Measurements from ENCODE around the gene PRDM15. TPM values are rescaled to one million over a fixed set of nuclear protein-coding genes. Genes with fewer than 3 reads are reported as not detected.

PRDM15 gene
- total RNA-seq, 1 donor from 2014 or later, result 10.2 TPM

DNA sequence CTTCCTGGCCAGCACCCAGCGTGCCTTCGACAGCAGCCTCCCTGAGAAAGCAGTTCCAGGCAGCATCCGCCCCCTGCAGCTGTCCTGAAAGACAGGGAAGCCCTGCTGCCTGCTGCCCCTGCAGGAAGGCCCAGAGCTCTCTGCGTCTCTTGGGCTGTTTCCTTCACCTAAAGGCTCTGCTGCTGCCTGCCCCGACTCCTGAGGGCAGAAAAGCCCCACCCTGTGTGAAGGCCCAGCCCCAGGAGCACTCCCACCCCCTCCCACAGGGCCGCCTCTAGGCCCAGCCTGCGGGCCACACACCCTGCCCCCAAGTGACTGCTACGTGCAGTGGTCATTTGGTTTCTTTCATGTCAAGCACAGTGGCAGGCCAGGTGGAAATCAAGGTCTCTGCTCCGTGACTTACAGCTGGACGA is 124.7 kb downstream of the PRDM15 start:
- Mint-ChIP-seq H3K27me3 (ENCODE audit: unreplicated experiment) (peaks cover 6% of the 10 kb centered on the region), H3K9me3 (ENCODE audit: unreplicated experiment) (peaks cover 2% of the 10 kb centered on the region), H3K4me1 (ENCODE audit: low read depth, unreplicated experiment) (peaks cover 35% of the 10 kb centered on the region), H3K4me3 (ENCODE audit: unreplicated experiment) (no peak overlapping the region), H3K27ac (ENCODE audit: unreplicated experiment) (peak overlapping the region; percentile 56), H3K36me3 (ENCODE audit: unreplicated experiment) (no peaks in the 10 kb centered on the region)
- TF ChIP-seq, protein P1, sequence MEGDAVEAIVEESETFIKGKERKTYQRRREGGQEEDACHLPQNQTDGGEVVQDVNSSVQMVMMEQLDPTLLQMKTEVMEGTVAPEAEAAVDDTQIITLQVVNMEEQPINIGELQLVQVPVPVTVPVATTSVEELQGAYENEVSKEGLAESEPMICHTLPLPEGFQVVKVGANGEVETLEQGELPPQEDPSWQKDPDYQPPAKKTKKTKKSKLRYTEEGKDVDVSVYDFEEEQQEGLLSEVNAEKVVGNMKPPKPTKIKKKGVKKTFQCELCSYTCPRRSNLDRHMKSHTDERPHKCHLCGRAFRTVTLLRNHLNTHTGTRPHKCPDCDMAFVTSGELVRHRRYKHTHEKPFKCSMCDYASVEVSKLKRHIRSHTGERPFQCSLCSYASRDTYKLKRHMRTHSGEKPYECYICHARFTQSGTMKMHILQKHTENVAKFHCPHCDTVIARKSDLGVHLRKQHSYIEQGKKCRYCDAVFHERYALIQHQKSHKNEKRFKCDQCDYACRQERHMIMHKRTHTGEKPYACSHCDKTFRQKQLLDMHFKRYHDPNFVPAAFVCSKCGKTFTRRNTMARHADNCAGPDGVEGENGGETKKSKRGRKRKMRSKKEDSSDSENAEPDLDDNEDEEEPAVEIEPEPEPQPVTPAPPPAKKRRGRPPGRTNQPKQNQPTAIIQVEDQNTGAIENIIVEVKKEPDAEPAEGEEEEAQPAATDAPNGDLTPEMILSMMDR (IDR thresholded peaks at IDR 0.05; ENCODE audit: partially characterized antibody, unreplicated experiment), result no peak
- peak; percentile 59 for DNase-seq

DNA sequence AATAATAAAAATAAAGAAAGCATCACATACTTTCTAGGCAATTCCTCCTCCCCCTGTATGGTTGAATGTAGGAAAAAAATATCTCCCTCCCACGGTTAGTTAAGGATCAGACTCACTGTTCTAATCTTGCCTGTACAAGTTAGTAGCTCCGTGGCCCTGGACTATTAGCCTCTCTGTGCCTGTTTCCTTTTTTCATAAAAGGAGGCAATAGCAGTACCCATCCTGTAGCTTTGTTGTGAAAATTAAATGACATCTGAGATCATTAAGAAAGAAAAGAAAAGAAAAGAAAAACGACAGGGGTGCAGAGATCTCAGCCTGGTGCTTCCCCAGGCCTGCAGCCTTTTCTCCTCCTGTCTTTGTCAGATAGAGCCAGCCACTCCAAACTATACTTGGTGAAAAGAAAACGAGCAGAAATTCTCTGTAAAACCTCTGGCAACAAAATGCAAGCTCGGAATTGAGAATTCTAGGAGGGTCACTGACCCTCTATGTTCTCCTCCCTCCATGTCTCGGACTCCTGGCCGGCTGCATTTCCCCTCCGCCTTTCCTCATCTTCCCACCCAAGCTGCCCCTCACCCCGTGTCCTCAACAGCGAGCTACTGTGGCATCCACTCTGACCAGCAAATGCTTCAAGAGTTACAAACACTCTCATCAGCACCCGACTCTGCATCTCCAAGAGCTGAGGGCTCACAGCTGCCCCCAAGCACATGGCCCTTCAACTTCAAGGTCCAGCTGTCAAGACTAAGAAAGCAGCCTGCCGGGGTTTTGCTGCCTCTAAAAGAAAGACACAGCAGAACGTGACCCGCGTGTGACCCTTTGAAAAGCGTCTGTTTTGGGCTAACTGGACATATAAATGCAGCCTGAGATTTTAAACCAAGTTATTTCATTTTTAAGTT is 125.9 kb downstream of the PRDM15 start:
- H3K4me3 Mint-ChIP-seq (ENCODE audit: unreplicated experiment), result peak overlapping the region; percentile 45
- H3K4me1 Mint-ChIP-seq (ENCODE audit: low read depth, unreplicated experiment), result peaks cover 35% of the 10 kb centered on the region
- H3K27me3 Mint-ChIP-seq (ENCODE audit: unreplicated experiment), result peaks cover 6% of the 10 kb centered on the region
- H3K36me3 Mint-ChIP-seq (ENCODE audit: unreplicated experiment), result no peaks in the 10 kb centered on the region
- peaks cover 2% of the 10 kb centered on the region for H3K9me3 Mint-ChIP-seq (ENCODE audit: unreplicated experiment)
- no peak for DNase-seq
- peak overlapping the region; percentile 76 for H3K27ac Mint-ChIP-seq (ENCODE audit: unreplicated experiment)
- TF ChIP-seq, protein P1 (IDR thresholded peaks at IDR 0.05; ENCODE audit: partially characterized antibody, unreplicated experiment), result no peak

DNA sequence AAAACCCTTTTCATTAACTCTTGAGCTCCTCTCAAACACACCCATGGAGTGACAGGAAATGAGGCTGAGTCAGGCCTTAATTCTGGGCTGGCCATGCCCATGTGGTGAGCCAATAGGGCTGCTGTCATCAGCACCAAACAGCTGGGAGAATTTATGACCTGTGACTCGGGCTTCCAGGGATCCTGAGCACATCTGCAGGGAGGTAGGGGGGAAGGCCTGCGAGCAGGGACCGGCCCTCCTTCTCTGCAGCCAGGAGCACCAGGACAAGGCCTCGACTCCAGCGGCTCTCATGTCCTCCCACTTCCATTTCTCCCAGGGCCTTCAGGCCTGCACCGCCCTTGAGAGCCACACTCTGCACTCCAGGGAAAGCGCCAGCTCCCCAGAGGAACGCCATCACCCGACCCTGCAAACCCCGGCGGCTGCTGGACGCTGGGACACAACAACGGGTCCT is 126.9 kb downstream of the PRDM15 start:
- Mint-ChIP-seq H3K4me3 (ENCODE audit: unreplicated experiment) (no peak overlapping the region), H3K27me3 (ENCODE audit: unreplicated experiment) (peaks cover 3% of the 10 kb centered on the region), H3K4me1 (ENCODE audit: low read depth, unreplicated experiment) (peaks cover 35% of the 10 kb centered on the region), H3K27ac (ENCODE audit: unreplicated experiment) (no peak overlapping the region), H3K9me3 (ENCODE audit: unreplicated experiment) (peaks cover 2% of the 10 kb centered on the region), H3K36me3 (ENCODE audit: unreplicated experiment) (no peaks in the 10 kb centered on the region)
- DNase-seq, result no peak
- TF ChIP-seq, protein P1 (IDR thresholded peaks at IDR 0.05; ENCODE audit: partially characterized antibody, unreplicated experiment), result no peak

DNA sequence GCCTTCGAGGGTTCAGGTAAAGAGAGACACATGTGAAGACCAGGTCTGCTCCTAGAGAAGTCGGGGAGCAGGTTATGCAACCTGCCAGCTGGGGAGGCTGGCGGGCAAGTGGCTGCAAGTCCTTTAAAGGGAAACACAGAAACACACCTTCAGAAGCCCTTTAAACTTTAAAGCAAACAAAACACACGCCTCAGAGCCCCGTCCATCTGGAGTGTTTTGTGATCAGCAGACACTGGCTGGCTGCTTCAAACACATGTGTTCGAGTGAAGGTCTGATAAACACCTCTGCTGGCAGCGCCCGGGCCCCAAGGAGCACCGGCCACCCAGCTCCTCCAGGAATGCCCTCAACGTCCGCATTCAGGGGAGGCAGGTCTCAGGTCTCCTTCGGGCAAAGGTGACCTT is 127.5 kb downstream of the PRDM15 start:
- Mint-ChIP-seq H3K9me3 (ENCODE audit: unreplicated experiment) (peaks cover 3% of the 10 kb centered on the region), H3K27me3 (ENCODE audit: unreplicated experiment) (peaks cover 3% of the 10 kb centered on the region), H3K36me3 (ENCODE audit: unreplicated experiment) (no peaks in the 10 kb centered on the region), H3K4me1 (ENCODE audit: low read depth, unreplicated experiment) (peaks cover 35% of the 10 kb centered on the region), H3K4me3 (ENCODE audit: unreplicated experiment) (peak overlapping the region; percentile 55), H3K27ac (ENCODE audit: unreplicated experiment) (no peak overlapping the region)
- no peak for DNase-seq
- TF ChIP-seq, protein P1 (IDR thresholded peaks at IDR 0.05; ENCODE audit: partially characterized antibody, unreplicated experiment), result no peak

DNA sequence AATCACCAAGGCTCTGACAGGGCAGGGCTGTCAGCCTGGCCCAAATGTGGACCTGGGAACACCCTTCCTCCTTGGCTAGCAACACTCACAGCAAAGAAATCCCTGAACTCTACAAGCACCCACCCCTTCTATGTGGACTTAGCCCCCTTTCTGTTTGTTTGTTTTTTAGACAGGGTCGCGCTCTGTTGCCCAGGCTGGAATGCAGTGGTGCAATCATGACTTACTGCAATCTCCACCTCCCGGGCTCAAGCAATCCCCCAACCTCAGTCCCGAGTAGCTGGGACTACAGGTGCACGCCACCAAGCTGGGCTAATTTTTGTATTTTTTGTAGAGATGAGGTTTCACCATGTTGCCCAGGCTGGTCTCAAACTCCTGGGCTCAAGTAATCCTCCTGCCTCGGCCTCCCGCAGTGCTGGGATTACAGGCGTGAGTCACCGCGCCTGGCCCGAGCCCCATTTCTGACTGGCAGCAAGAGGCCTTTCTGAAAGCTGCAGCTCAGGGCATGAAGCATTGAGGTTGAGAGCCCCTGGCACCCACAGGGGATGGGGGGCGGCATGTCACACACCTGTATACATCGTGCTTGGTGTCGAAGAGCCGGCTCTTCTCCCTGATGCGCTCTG is 128.5 kb downstream of the PRDM15 start:
- H3K9me3 Mint-ChIP-seq (ENCODE audit: unreplicated experiment), result peaks cover 5% of the 10 kb centered on the region
- no peak overlapping the region for H3K27ac Mint-ChIP-seq (ENCODE audit: unreplicated experiment)
- TF ChIP-seq, protein P1 (IDR thresholded peaks at IDR 0.05; ENCODE audit: partially characterized antibody, unreplicated experiment), result no peak
- H3K4me1 Mint-ChIP-seq (ENCODE audit: low read depth, unreplicated experiment), result peaks cover 35% of the 10 kb centered on the region
- H3K4me3 Mint-ChIP-seq (ENCODE audit: unreplicated experiment), result no peak overlapping the region
- H3K27me3 Mint-ChIP-seq (ENCODE audit: unreplicated experiment), result peaks cover 3% of the 10 kb centered on the region
- H3K36me3 Mint-ChIP-seq (ENCODE audit: unreplicated experiment), result no peaks in the 10 kb centered on the region
- no peak for DNase-seq
